CD14-positive monocyte (primary cell): ENCODE data around the gene KCNS3. TPM values are rescaled to one million over a fixed set of nuclear protein-coding genes. Genes with fewer than 3 reads are reported as not detected.

ENCODE experiments used
- DNase-seq, 3 donors: peaks; one replicate each; pipeline ENCODE4 v3.0.0-alpha.2; 2011 to 2022
- H2AFZ ChIP-seq: 2 replicates; pipeline ENCODE4 v1.6.0; 2012; ENCODE audit warnings: mild to moderate bottlenecking, low read depth, low read length, inconsistent platforms; ENCODE audit not compliant: insufficient read depth, poor library complexity, severe bottlenecking
- H3K27ac ChIP-seq, 2 donors: 1 replicate in 1 of 2; 2 replicates in 1 of 2; pipeline ENCODE4 v1.5.1; 2012 to 2013; ENCODE audit warnings: low read length in 2 of 2, control low read depth in 1 of 2, inconsistent platforms in 1 of 2, low read depth in 1 of 2, mild to moderate bottlenecking in 1 of 2
- H3K27me3 ChIP-seq, 2 donors: one replicate each; pipeline versions ENCODE4 v1.6.0 to v1.6.1; 2011 to 2013; ENCODE audit warnings: low read length in 2 of 2; ENCODE audit not compliant: control insufficient read depth in 2 of 2, insufficient read depth in 2 of 2
- H3K36me3 ChIP-seq, 2 donors: replicated peaks in 1 of 2; 1 replicate in 1 of 2; 2 replicates in 1 of 2; pipeline versions ENCODE4 v1.5.1 to v1.6.1; 2012 to 2013; ENCODE audit warnings: low read length in 2 of 2, control low read depth in 1 of 2, inconsistent platforms in 1 of 2, mild to moderate bottlenecking in 1 of 2; ENCODE audit not compliant: insufficient read depth in 2 of 2, control insufficient read depth in 1 of 2
- H3K4me1 ChIP-seq, 2 donors: 1 replicate in 1 of 2; 2 replicates in 1 of 2; pipeline versions ENCODE4 v1.5.1 to v1.6.1; 2012 to 2013; ENCODE audit warnings: low read length in 2 of 2, control low read depth in 1 of 2, inconsistent platforms in 1 of 2, mild to moderate bottlenecking in 1 of 2, moderate library complexity in 1 of 2; ENCODE audit not compliant: insufficient read depth in 2 of 2, control insufficient read depth in 1 of 2
- H3K4me2 ChIP-seq: replicated peaks from 2 replicates; pipeline ENCODE3; 2012; ENCODE audit warnings: low read length, moderate library complexity, mild to moderate bottlenecking; ENCODE audit not compliant: poor library complexity, severe bottlenecking; ENCODE audit errors: extremely low read depth
- H3K4me3 ChIP-seq, 3 experiments: fragments of 200-600 bp in 1 of 3; sonication (generic) in 1 of 3; replicated peaks in 1 of 3; 1 replicate in 2 of 3; 2 replicates in 1 of 3; pipeline ENCODE4 v1.5.1; 2011 to 2013; ENCODE audit warnings: low read length in 3 of 3, mild to moderate bottlenecking in 3 of 3, control low read depth in 2 of 3, low read depth in 2 of 3, inconsistent platforms in 1 of 3, moderate library complexity in 1 of 3
- H3K79me2 ChIP-seq: 2 replicates; pipeline ENCODE4 v1.6.0; 2012; ENCODE audit warnings: mild to moderate bottlenecking, control low read depth, inconsistent platforms, low read length, moderate library complexity; ENCODE audit not compliant: insufficient read depth
- H3K9ac ChIP-seq: 2 replicates; pipeline ENCODE4 v1.6.0; 2017; ENCODE audit warnings: low read length, mild to moderate bottlenecking; ENCODE audit not compliant: insufficient read depth, poor library complexity, severe bottlenecking
- H3K9me3 ChIP-seq, 2 donors: replicated peaks in 1 of 2; 1 replicate in 1 of 2; 2 replicates in 1 of 2; pipeline versions ENCODE4 v1.5.1 to v1.6.1; 2012 to 2013; ENCODE audit warnings: low read length in 2 of 2, control low read depth in 1 of 2; ENCODE audit not compliant: control insufficient read depth in 1 of 2, insufficient read depth in 1 of 2
- H4K20me1 ChIP-seq: 2 replicates; pipeline ENCODE4 v1.6.0; 2012; ENCODE audit warnings: mild to moderate bottlenecking, low read length, control low read depth, moderate library complexity; ENCODE audit not compliant: insufficient read depth
- H3K27ac Mint-ChIP-seq, 7 donors: one replicate each; pipeline ENCODE4 v1.8.0; 2020; ENCODE audit warnings: mild to moderate bottlenecking in 7 of 7, mixed read lengths in 7 of 7, moderate library complexity in 6 of 7, inconsistent platforms in 2 of 7
- H3K27me3 Mint-ChIP-seq, 3 donors: one replicate each; pipeline ENCODE4 v1.8.0; 2021 to 2022; ENCODE audit warnings: low read depth in 3 of 3, mild to moderate bottlenecking in 3 of 3, mixed read lengths in 3 of 3, moderate library complexity in 3 of 3, inconsistent platforms in 1 of 3
- H3K36me3 Mint-ChIP-seq, 2 donors: one replicate each; pipeline ENCODE4 v1.8.0; 2020; ENCODE audit warnings: mixed read lengths in 2 of 2, inconsistent platforms in 1 of 2, mild to moderate bottlenecking in 1 of 2
- H3K4me1 Mint-ChIP-seq: one replicate; pipeline ENCODE4 v1.8.0; 2020; ENCODE audit warnings: mild to moderate bottlenecking, mixed read lengths
- H3K4me3 Mint-ChIP-seq, 2 donors: one replicate each; pipeline ENCODE4 v1.8.0; 2020; ENCODE audit warnings: mild to moderate bottlenecking in 2 of 2, mixed read lengths in 2 of 2, moderate library complexity in 1 of 2
- H3K9me3 Mint-ChIP-seq, 7 donors: one replicate each; pipeline ENCODE4 v1.8.0; 2020 to 2022; ENCODE audit warnings: mixed read lengths in 7 of 7, mild to moderate bottlenecking in 6 of 7, moderate library complexity in 6 of 7, inconsistent platforms in 2 of 7
- WGBS: methylation state at CpG from one replicate; pipeline ENCODE4 v1.1.5; 2013; ENCODE audit warnings: missing lambda C conversion rate; ENCODE audit not compliant: insufficient coverage; 5-methylcytosine and 5-hydroxymethylcytosine counted together
- intact Hi-C, 2 donors: fragments of 100-400 bp; cut with micrococcal nuclease; formaldehyde crosslinking; loops; one replicate each; pipeline versions ENCODE4 v1.15.0 to v1.15.1; 2023
- polyA plus RNA-seq, 3 donors: library from polyadenylated mRNA; depleted of rRNA in 1 of 3; unstranded in 2 of 3; stranded (reverse) in 1 of 3; fragments of 300-500 nt in 2 of 3; fragments of >200 nt in 1 of 3; fragmentation: Illumina TruSeq in 2 of 3; gene quantifications; 1 replicate in 2 of 3; 2 replicates in 1 of 3; pipeline ENCODE4 v1.2.3, GENCODE V29; 2012 to 2021
- TF ChIP-seq, protein P1 (sequence below): fragments of 200-600 bp; IDR thresholded peaks from one replicate; pipeline ENCODE4 v1.8.0; 2022; ENCODE audit warnings: antibody characterized with exemption, mild to moderate bottlenecking

Gene KCNS3
- polyA plus RNA-seq, 3 donors, result not detected

DNA sequence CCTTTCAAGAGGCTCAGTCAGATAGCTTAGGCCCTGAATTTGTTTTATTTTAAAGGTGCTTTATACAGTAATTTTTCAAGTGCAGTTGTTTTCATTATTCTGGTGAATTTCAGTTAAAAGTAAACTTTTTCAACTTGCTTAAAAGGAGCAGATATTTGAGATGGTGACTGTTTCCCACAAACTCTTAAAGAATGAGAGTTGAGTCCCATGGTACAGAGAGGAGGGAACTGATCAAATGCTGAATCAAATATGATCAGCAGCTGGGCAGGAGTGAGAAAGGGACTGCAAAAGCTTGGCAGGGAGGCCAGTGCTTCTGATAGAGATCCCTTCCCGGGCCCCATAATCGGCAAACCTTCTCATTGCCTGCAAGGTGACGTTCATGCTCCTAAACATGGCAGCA is 91.2 kb downstream of the KCNS3 start:
- Histone ChIP-seq H3K27ac (no peak overlapping the region), H3K79me2 (no peaks in the 10 kb centered on the region), H3K4me2 (no peak overlapping the region), H4K20me1 (no peaks in the 10 kb centered on the region), H3K27me3 (no peaks in the 10 kb centered on the region), H2AFZ (no peak overlapping the region), H3K4me1 (no peaks in the 10 kb centered on the region), H3K9me3 (no peaks in the 10 kb centered on the region), H3K36me3 (no peaks in the 10 kb centered on the region), H3K9ac (no peak overlapping the region), H3K4me3 (no peak overlapping the region)
- TF ChIP-seq, protein P1, sequence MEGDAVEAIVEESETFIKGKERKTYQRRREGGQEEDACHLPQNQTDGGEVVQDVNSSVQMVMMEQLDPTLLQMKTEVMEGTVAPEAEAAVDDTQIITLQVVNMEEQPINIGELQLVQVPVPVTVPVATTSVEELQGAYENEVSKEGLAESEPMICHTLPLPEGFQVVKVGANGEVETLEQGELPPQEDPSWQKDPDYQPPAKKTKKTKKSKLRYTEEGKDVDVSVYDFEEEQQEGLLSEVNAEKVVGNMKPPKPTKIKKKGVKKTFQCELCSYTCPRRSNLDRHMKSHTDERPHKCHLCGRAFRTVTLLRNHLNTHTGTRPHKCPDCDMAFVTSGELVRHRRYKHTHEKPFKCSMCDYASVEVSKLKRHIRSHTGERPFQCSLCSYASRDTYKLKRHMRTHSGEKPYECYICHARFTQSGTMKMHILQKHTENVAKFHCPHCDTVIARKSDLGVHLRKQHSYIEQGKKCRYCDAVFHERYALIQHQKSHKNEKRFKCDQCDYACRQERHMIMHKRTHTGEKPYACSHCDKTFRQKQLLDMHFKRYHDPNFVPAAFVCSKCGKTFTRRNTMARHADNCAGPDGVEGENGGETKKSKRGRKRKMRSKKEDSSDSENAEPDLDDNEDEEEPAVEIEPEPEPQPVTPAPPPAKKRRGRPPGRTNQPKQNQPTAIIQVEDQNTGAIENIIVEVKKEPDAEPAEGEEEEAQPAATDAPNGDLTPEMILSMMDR, result no peak
- Mint-ChIP-seq H3K4me3 (no peak overlapping the region), H3K27ac (no peak overlapping the region), H3K4me1 (no peaks in the 10 kb centered on the region), H3K9me3 (no peaks in the 10 kb centered on the region), H3K27me3 (peaks cover 1 to 7% (median 5%) of the 10 kb centered on the region in 3 donors), H3K36me3 (no peaks in the 10 kb centered on the region)
- 93% methylated on average over 3 of the region's 3 CpGs for WGBS
- intact Hi-C loops, result no loop called here
- no peak for DNase-seq

DNA sequence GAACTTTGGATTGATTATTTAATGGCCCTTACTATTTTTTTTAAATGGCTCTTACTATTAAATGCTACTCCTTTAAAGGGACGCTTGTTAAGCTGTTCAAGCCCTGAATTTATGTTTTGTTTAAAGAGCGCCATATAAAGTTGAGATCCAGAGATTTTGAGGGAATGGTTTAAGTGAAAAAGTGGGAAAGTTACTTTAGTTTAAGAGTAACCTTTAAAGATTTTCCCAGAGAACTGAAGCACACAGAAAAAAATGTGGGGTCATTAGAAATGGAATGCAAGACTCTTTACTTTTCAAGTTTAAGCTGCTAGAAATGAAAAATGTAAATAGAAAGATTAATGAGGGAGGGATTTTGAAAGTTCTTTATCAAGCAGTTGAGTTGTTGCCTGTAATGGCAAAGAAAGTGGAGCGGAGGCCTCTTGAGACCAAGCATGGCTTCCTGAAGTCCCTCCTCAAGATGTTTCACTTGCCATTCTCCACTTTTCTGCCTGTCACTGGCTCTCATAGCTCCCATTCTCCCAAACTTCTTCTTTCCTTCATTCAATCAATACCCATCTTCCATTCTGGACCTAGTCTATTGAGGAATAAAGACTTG is 93.2 kb downstream of the KCNS3 start:
- no peaks in the 10 kb centered on the region for H3K36me3 Mint-ChIP-seq
- H3K9me3 ChIP-seq, result no peaks in the 10 kb centered on the region
- WGBS, result 100% methylated on average over 1 of the region's 3 CpGs
- intact Hi-C loops, result no loop called here
- no peak overlapping the region for H3K4me3 ChIP-seq
- peaks cover 1 to 5% (median 3%) of the 10 kb centered on the region in 3 donors for H3K27me3 Mint-ChIP-seq
- no peaks in the 10 kb centered on the region for H3K79me2 ChIP-seq
- no peak overlapping the region for H3K27ac ChIP-seq
- no peak for DNase-seq
- H3K27ac Mint-ChIP-seq, result no peak overlapping the region
- no peaks in the 10 kb centered on the region for H3K4me1 ChIP-seq
- no peak overlapping the region for H3K4me2 ChIP-seq
- H3K36me3 ChIP-seq, result no peaks in the 10 kb centered on the region
- TF ChIP-seq, protein P1, result no peak
- H3K27me3 ChIP-seq, result no peaks in the 10 kb centered on the region
- no peaks in the 10 kb centered on the region for H3K9me3 Mint-ChIP-seq
- no peak overlapping the region for H3K9ac ChIP-seq
- H4K20me1 ChIP-seq, result no peaks in the 10 kb centered on the region
- H3K4me1 Mint-ChIP-seq, result no peaks in the 10 kb centered on the region
- no peak overlapping the region for H2AFZ ChIP-seq
- no peak overlapping the region for H3K4me3 Mint-ChIP-seq
